ENCODE measurements around the gene MORN1.

GRCh38 chr1:2310332-2311183 lies 80.8 kb downstream of the MORN1 start:
- TF ChIP-seq CTCF (IDR thresholded peaks at IDR 0.05; ENCODE audit: low read length) (no peak), EZH2phosphoT487 (IDR thresholded peaks at IDR 0.05; ENCODE audit: low read length) (no peak)

All from MM.1S (cell line).